Adipocyte (in vitro differentiated cells): ENCODE measurements around the gene TEKT2.

Experiments
- DNase-seq: peaks from one replicate; pipeline ENCODE4 v3.0.0-alpha.2; 2015; ENCODE audit warnings: low read depth
- H3K27me3 ChIP-seq: replicated peaks from 2 replicates; pipeline ENCODE4 v1.7.0; 2013; ENCODE audit warnings: mild to moderate bottlenecking, low read length, moderate library complexity; ENCODE audit not compliant: control insufficient read depth, insufficient read depth
- H3K36me3 ChIP-seq: 2 replicates; pipeline ENCODE4 v1.7.0; 2013; ENCODE audit warnings: low read length, mild to moderate bottlenecking, moderate library complexity; ENCODE audit not compliant: control insufficient read depth, insufficient read depth, severe bottlenecking
- H3K4me1 ChIP-seq: 2 replicates; pipeline ENCODE4 v1.7.0; 2013; ENCODE audit warnings: mild to moderate bottlenecking, low read length, moderate library complexity; ENCODE audit not compliant: control insufficient read depth, insufficient read depth
- H3K4me3 ChIP-seq: 2 replicates; pipeline ENCODE4 v1.7.0; 2013; ENCODE audit warnings: mild to moderate bottlenecking, low read length, moderate library complexity
- H3K9ac ChIP-seq: 2 replicates; pipeline ENCODE4 v1.7.0; 2013; ENCODE audit warnings: mild to moderate bottlenecking, low read length, moderate library complexity
- H3K9me3 ChIP-seq: 2 replicates; pipeline ENCODE4 v1.7.0; 2013; ENCODE audit warnings: mild to moderate bottlenecking, low read length, moderate library complexity; ENCODE audit not compliant: control insufficient read depth

Gene TEKT2

DNA sequence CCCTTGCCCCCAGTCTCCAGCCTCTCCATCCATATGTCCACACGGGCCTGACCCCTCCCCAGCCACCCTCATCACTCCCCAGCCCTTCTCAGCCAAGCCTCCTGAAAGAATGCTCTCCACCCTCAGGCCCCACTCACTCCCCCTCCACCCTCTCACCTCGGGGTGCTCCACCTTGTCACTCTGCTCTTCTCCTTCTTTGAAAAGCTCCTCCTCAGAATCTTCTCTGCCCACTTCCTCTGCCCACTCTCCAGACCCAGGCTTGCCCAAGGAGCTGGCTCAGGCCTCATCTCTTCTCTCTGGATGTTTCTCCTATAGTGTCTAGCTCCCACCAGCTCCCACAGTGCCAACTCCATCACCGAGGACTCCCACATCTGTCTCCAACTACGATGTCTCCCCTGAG, 27.3 kb downstream of the TEKT2 start:
- H3K4me1 ChIP-seq: peaks cover 10% of the 10 kb centered on the region
- H3K27me3 ChIP-seq: no peaks in the 10 kb centered on the region
- H3K4me3 ChIP-seq: no peak overlapping the region
- no peak for DNase-seq
- no peaks in the 10 kb centered on the region for H3K9me3 ChIP-seq
- no peak overlapping the region for H3K9ac ChIP-seq
- no peaks in the 10 kb centered on the region for H3K36me3 ChIP-seq

DNA sequence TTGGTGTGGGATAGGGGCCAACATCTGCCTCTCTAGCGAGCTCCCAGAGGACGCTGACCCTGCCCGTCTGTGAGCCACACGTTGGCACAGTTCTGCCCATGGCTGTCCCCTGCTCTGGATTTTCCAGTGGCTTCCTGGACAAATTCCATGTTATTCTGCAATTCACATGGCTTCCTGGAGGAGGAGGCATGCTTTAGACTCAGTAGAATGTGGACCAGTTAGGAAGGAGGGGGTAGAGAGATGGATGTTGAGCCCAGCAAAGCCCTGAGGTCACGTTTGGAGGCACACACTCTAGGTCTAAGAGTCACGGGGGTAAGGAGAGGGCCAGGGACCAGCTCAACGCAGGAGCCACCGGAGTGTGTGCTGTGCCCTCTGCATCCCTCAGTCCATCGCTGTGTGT, 28.9 kb downstream of the TEKT2 start:
- H3K4me3 ChIP-seq: no peak overlapping the region
- DNase-seq: no peak
- peaks cover 11% of the 10 kb centered on the region for H3K4me1 ChIP-seq
- no peaks in the 10 kb centered on the region for H3K27me3 ChIP-seq
- no peaks in the 10 kb centered on the region for H3K36me3 ChIP-seq
- H3K9ac ChIP-seq: no peak overlapping the region
- H3K9me3 ChIP-seq: no peaks in the 10 kb centered on the region

DNA sequence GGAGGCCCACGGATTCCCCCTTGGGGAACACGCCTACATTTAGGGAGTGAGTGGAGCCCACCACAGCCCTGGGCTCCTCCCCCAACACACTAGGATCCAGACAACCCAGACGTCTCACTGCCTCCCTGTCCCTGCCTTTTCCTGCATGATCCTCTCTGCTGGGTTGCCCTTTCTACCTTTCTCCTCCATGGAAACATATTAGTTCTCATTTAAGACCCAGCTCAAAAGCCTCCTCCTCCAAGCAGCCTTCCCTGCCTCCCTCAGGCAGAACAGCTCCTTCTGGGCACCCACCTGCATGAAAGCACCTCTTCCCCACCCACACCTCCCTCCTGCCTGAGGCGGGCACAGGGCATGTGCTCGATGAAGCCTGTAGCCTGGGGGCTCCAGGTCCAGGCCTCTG, 30.5 kb downstream of the TEKT2 start:
- H3K27me3 ChIP-seq: no peaks in the 10 kb centered on the region
- H3K4me3 ChIP-seq: no peak overlapping the region
- no peaks in the 10 kb centered on the region for H3K9me3 ChIP-seq
- H3K36me3 ChIP-seq: no peaks in the 10 kb centered on the region
- H3K9ac ChIP-seq: no peak overlapping the region
- DNase-seq: no peak
- H3K4me1 ChIP-seq: peaks cover 11% of the 10 kb centered on the region

DNA sequence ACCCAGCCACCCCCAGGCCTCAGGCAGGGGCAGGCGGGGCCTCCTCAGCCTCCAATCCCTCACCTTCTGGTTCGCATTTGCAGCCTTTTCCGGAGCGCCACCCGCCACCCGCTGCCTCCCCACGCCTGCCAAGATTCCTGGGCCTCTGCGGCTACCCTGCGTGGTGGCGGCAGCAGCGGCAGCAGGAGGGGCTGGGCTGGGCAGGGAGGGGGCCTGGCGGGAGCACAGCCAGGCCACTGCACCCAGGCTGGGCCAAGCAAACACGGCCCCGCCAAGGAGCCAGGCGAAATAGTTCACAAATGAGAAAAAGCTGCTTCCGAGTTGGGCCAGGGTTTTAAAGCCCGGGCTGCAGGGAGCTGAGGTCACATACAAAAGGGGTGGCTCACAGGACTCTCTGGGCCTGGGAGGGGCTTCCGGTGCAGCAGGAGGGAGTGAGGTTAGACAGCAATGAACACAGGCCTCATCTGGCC, 31.3 kb downstream of the TEKT2 start:
- H3K4me3 ChIP-seq: no peak overlapping the region
- H3K36me3 ChIP-seq: no peaks in the 10 kb centered on the region
- peak; percentile 95 for DNase-seq
- H3K9me3 ChIP-seq: no peaks in the 10 kb centered on the region
- H3K27me3 ChIP-seq: no peaks in the 10 kb centered on the region
- peaks cover 11% of the 10 kb centered on the region for H3K4me1 ChIP-seq
- peak overlapping the region; percentile 65 for H3K9ac ChIP-seq

DNA sequence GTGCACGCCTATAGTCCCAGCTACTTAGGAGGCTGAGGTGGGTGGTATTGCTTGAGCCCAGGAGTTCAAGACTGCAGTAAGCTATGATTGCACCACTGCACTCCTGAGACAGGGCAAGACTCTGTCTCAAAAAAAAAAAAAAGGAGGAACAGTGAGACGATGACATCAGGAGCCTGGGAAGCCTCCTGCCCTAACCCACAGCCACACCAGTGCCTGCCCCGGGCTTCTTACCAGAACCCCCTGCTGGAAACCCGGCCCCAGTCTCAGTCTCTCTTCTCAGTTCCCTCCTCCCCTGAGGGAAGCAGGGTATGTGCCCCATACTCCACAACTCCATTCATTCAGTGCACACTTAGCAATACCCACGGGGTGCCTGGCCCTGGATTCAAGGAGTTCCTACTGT, 32.0 kb downstream of the TEKT2 start:
- Histone ChIP-seq H3K4me3 (no peak overlapping the region), H3K9ac (peak overlapping the region; percentile 65), H3K4me1 (peaks cover 11% of the 10 kb centered on the region), H3K36me3 (no peaks in the 10 kb centered on the region), H3K27me3 (no peaks in the 10 kb centered on the region), H3K9me3 (no peaks in the 10 kb centered on the region)
- peak; percentile 73 for DNase-seq

DNA sequence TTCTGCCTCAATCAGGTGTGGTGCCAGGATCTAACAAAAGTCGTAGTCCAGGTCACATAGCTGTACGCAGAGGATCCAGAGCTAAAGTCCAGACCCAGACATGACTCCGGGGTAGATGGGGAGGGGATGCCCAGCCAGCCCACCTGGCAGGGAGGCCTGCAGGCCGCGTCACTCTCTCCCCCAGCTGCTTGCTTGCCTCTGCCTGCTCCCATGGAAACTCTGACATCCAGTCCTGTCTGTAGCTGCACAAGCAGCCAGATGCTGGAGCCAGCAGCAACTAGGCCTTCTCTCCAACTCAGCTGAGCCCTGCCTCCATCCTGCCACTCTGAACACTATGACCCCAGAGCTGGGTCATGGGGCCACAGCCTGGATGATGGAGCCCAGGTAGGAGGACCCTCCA, 33.0 kb downstream of the TEKT2 start:
- H3K9ac ChIP-seq: no peak overlapping the region
- H3K27me3 ChIP-seq: no peaks in the 10 kb centered on the region
- no peaks in the 10 kb centered on the region for H3K9me3 ChIP-seq
- H3K36me3 ChIP-seq: no peaks in the 10 kb centered on the region
- no peak overlapping the region for H3K4me3 ChIP-seq
- H3K4me1 ChIP-seq: peaks cover 11% of the 10 kb centered on the region
- no peak for DNase-seq

DNA sequence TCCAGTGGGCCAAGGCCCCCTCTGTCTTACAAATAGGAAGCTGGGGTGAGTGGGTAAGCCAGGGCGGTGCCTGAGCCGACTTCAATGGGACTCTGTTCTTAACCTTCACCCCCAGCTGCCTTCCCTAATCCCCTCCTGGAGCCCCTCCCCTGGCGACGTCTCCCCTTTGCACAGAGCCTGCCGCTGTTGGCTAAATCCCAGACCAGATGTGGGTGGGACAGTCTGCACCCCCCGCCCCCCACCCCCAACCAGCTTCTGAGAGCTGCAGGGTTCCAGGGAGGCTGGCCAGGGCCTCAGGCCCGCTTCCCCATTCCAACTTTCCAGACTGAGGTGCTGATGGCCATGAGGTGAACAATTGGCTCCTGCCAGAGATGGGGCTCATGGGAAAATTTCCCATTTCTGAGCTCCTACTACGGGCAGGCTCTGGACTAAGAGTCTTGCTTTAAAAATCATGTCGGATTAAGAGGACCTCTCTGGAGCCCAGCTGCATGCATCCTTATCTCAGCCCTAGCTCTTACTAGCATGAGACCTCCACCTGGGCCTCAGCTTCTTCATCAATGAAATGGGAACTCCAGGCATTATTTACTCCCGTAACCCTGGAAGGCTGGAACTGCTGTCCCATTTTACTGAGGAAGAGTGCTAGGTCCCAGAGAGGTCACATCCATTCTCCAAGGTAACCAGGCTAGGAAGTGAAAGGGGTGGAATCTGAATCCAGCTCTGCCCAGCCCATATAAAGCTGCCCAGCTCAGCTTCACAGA, 34.7 kb downstream of the TEKT2 start:
- H3K4me3 ChIP-seq: no peak overlapping the region
- no peaks in the 10 kb centered on the region for H3K36me3 ChIP-seq
- no peak overlapping the region for H3K9ac ChIP-seq
- no peak for DNase-seq
- peaks cover 11% of the 10 kb centered on the region for H3K4me1 ChIP-seq
- H3K27me3 ChIP-seq: no peaks in the 10 kb centered on the region
- H3K9me3 ChIP-seq: no peaks in the 10 kb centered on the region

DNA sequence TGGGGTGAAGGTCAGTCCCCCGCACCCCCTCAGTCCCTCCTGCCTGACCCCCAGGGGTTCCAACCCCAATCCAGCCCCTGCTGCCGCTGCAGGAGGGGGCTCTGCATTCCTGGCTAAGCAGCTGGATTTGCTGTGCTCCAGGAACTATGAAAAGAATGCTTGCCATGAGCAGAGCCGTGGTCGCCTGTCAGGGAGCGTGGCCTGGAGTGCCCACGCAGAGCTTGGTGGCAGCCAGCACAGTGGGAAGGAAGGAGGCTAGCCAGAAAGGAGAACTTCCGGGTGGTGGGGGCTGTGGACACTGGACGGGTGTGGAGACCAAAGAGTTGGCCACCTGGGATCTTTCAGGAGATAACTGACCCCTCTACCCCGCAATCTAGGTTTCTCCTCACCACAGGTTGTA, 35.6 kb downstream of the TEKT2 start:
- peak; percentile 70 for DNase-seq
- H3K4me3 ChIP-seq: no peak overlapping the region
- peaks cover 11% of the 10 kb centered on the region for H3K4me1 ChIP-seq
- H3K9ac ChIP-seq: no peak overlapping the region
- no peaks in the 10 kb centered on the region for H3K9me3 ChIP-seq
- no peaks in the 10 kb centered on the region for H3K27me3 ChIP-seq
- H3K36me3 ChIP-seq: no peaks in the 10 kb centered on the region

DNA sequence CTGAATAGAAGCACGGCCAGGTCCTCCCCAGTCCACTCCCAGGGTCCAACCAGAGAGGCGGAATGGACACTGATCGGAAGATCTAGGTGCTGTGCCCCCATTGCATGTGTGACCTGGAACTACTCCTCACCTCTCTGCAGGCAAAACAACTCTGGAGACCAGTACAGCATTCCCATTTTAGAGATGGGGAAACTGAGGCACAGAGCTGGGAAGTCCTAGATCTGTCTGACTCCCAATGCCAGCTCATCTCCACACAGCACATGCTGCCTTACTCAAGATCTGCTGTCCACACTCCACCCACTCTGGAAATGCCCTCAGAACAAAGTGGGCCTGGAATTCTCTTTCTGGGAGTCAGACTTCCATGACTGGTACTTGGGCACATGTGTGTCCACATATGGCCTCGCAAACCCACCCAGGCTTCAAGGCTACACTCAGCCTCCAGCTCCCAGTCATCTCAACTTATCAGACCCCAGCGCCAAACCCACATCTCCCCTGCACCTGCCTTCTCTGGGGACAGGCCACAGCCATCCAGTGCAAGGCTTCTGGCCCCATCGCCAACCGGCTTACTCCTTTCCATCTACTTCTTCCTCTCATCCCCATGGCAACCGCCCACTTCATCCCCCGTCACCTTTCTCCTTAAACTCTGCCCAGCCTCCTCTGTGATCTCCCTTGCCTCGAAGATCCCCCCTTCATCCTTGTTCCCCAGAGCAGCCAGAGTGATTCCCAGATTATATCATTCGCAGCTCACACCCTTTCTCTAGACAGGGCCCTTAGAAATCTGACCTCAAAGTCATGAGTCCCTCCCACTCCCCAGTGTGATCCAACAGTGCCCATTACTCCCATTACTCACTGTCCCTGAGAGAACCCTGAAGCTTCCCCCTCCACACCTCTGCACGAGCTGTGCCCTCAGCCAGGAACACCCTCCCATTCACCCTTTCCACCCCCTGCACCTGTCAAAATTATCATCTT, 38.5 kb downstream of the TEKT2 start:
- Histone ChIP-seq H3K9ac (no peak overlapping the region), H3K9me3 (no peaks in the 10 kb centered on the region), H3K4me1 (no peaks in the 10 kb centered on the region), H3K27me3 (no peaks in the 10 kb centered on the region), H3K4me3 (no peak overlapping the region), H3K36me3 (no peaks in the 10 kb centered on the region)
- DNase-seq: no peak

DNA sequence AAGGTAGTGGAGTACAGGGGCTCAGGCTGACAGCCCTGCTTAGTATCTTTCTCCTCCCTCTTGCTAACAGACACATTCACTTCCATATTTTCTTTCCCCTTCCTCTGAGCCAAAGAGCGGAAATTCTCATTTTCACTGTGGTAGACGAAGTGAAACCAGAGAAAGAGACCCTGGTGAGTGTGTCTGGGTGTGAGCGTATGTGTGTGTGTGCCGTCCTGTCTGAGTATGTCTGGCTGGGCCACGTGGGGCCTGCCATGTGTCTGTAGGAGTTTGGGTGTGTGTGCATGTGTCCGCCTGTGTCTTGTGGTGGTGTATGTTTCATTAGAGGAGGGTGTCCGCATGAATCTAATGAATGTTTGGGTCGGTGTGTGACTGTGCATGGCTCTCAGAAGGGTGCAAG, 39.5 kb downstream of the TEKT2 start:
- no peak for DNase-seq
- Histone ChIP-seq H3K36me3 (no peaks in the 10 kb centered on the region), H3K4me1 (no peaks in the 10 kb centered on the region), H3K9ac (no peak overlapping the region), H3K27me3 (no peaks in the 10 kb centered on the region), H3K9me3 (no peaks in the 10 kb centered on the region), H3K4me3 (no peak overlapping the region)

DNA sequence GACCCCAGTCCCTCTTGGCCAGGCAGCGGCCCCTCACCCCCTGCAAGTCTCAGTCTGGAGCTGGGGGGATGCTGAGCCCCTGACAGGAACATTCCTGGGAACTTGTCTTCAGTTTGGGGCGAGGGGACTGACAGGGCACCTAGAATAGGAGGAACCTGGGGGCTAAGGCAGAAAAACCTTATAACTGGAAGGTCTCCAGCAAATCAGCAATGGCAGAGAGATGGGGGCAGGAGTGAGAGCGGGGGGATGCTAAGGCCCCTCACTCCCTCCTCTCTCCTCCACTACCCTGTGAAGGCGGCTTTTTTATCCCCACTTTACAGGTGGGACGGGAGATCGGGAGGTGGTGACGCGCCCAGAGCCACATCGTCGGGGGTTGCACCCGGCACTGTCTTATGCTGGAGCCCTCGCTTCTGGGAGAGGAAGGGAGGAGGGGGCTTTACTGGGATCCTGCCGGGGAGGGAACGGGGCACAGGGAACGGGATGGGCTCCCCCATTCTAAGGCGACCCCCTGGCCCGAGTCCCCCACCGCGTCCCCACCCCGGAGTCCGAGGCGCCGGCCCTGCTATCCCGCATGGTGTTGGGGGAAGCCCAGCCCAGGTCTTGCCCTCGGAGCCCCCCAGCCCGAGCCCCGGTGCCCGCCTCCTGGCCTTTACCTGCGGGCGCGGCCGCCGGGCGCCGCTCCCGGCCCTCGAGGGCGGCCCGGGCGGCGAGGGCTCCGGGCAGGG, 40.7 kb downstream of the TEKT2 start:
- Histone ChIP-seq H3K9me3 (no peaks in the 10 kb centered on the region), H3K4me1 (no peaks in the 10 kb centered on the region), H3K36me3 (no peaks in the 10 kb centered on the region), H3K4me3 (no peak overlapping the region), H3K9ac (no peak overlapping the region), H3K27me3 (no peaks in the 10 kb centered on the region)
- no peak for DNase-seq
